HepG2 (cell line): ENCODE data around the gene CDH13. TPM values are rescaled to one million over a fixed set of nuclear protein-coding genes. Genes with fewer than 3 reads are reported as not detected.

Source experiments
- ATAC-seq: fragments of 200-7000 bp; cut with Tn5 transposase; 3 replicates; pipeline ENCODE4 v1.9.1; 2020; ENCODE audit warnings: mild to moderate bottlenecking, moderate library complexity
- BruUV-seq: library from RNA; stranded (reverse); fragments of 400-500 nt; replicated peaks from 2 replicates; lab custom pipeline; 2021; lab: Mats Ljungman, UMichigan
- CTCF ChIA-PET: fragments of 300-600 bp; formaldehyde crosslinking; extraction: SDS; loops from one replicate; lab custom pipeline; 2021; ENCODE audit warnings: low total read pairs, inconsistent platforms, low intra/inter-chr PET ratio; lab: Yijun Ruan, JAX
- POLR2A ChIA-PET: fragments of 350-600 bp; sonication (Branson Sonifier 250); formaldehyde crosslinking; loops from one replicate; lab custom pipeline; 2020; ENCODE audit warnings: antibody characterized with exemption, inconsistent platforms; lab: Yijun Ruan, JAX
- DNase-seq: peaks from one replicate; pipeline ENCODE4 v3.0.0-alpha.2; 2015; ENCODE audit warnings: low spot score
- FAIRE-seq: peaks from 3 replicates; lab custom pipeline; 2011; peaks lifted over from hg19 to GRCh38; lab: Jason Lieb, UNC
- H2AFZ ChIP-seq: one replicate; pipeline ENCODE4 v1.6.1; 2011; ENCODE audit warnings: low read length, inconsistent platforms
- H3K27ac ChIP-seq: fragments of 300-600 bp; 3 replicates; pipeline ENCODE4 v1.8.0; 2011; ENCODE audit warnings: mixed run types, mild to moderate bottlenecking, mixed read lengths, low read length, inconsistent platforms; ENCODE audit not compliant: insufficient read depth; ENCODE audit errors: extremely low read length
- H3K27me3 ChIP-seq, 2 experiments: fragments of 200-600 bp in 1 of 2; 2 replicates in 1 of 2; 3 replicates in 1 of 2; pipeline versions ENCODE4 v1.6.0 to v1.8.0; 2011; ENCODE audit warnings: low read length in 2 of 2, mild to moderate bottlenecking in 2 of 2, moderate library complexity in 2 of 2, inconsistent platforms in 1 of 2; ENCODE audit not compliant: insufficient read depth in 2 of 2, control insufficient read depth in 1 of 2
- H3K36me3 ChIP-seq, 2 experiments: fragments of 200-600 bp in 1 of 2; replicated peaks in 1 of 2; 2 replicates in 1 of 2; 3 replicates in 1 of 2; pipeline versions ENCODE4 v1.5.1 to v1.8.0; 2011; ENCODE audit warnings: low read length in 2 of 2, inconsistent platforms in 1 of 2; ENCODE audit not compliant: insufficient read depth in 2 of 2, control insufficient read depth in 1 of 2
- H3K4me1 ChIP-seq: 2 replicates; pipeline ENCODE4 v1.5.1; 2012; ENCODE audit warnings: low read length, inconsistent platforms; ENCODE audit not compliant: insufficient read depth
- H3K4me2 ChIP-seq: 2 replicates; pipeline ENCODE4 v1.6.0; 2011; ENCODE audit warnings: low read depth, low read length, inconsistent platforms
- H3K4me3 ChIP-seq, 3 experiments: fragments of 200-600 bp in 1 of 3; sonication (generic), shearing (Covaris generic) in 1 of 3; replicated peaks in 1 of 3; 2 replicates each; pipeline ENCODE4 v1.5.1; 2011 to 2016; ENCODE audit warnings: low read length in 3 of 3, inconsistent platforms in 2 of 3, low read depth in 2 of 3, mild to moderate bottlenecking in 2 of 3, control low read depth in 1 of 3, mixed read lengths in 1 of 3; ENCODE audit not compliant: insufficient read depth in 1 of 3
- H3K79me2 ChIP-seq: one replicate; pipeline ENCODE4 v1.6.1; 2011; ENCODE audit warnings: low read length, inconsistent platforms; ENCODE audit not compliant: insufficient read depth
- H3K9ac ChIP-seq: 2 replicates; pipeline ENCODE4 v1.6.0; 2011; ENCODE audit warnings: mild to moderate bottlenecking, low read depth, low read length, inconsistent platforms; ENCODE audit not compliant: insufficient read depth
- H3K9me3 ChIP-seq: 2 replicates; pipeline ENCODE4 v1.5.1; 2012; ENCODE audit warnings: mild to moderate bottlenecking, low read length
- H4K20me1 ChIP-seq: 2 replicates; pipeline ENCODE4 v1.6.0; 2011; ENCODE audit warnings: inconsistent platforms, mild to moderate bottlenecking, low read length, moderate library complexity; ENCODE audit not compliant: insufficient read depth
- DNMT1 ChIP-seq: sonication (generic); formaldehyde crosslinking; IDR thresholded peaks from 2 replicates; pipeline ENCODE4 v1.5.1; 2020; ENCODE audit warnings: mild to moderate bottlenecking, missing genetic modification reagents
- ELF3 ChIP-seq: IDR thresholded peaks from 2 replicates; pipeline ENCODE4 v1.6.1; 2016; ENCODE audit warnings: missing genetic modification reagents, missing compliant biosample characterization
- GABPA ChIP-seq, 2 experiments: IDR thresholded peaks; 2 replicates each; pipeline ENCODE4 v1.6.1; 2011 to 2016; ENCODE audit warnings: low read depth in 2 of 2, low read length in 1 of 2, missing biosample characterization in 1 of 2, missing genetic modification characterization in 1 of 2
- GZF1 ChIP-seq: sonication (generic); formaldehyde crosslinking; IDR thresholded peaks from 2 replicates; pipeline ENCODE4 v1.5.1; 2020; ENCODE audit warnings: mild to moderate bottlenecking, missing genetic modification reagents
- KDM5A ChIP-seq: fragments of 200-600 bp; sonication (generic); IDR thresholded peaks from 2 replicates; pipeline ENCODE4 v1.7.0; 2018; ENCODE audit warnings: antibody characterized with exemption, mild to moderate bottlenecking, low read length, borderline replicate concordance
- MTA3 ChIP-seq: sonication (generic); formaldehyde crosslinking; IDR thresholded peaks from 2 replicates; pipeline ENCODE4 v1.4.0; 2020; ENCODE audit warnings: missing genetic modification reagents
- MZF1 ChIP-seq: sonication (generic); formaldehyde crosslinking; IDR thresholded peaks from 2 replicates; pipeline ENCODE4 v1.8.1; 2023; ENCODE audit warnings: mild to moderate bottlenecking, missing genetic modification reagents, borderline replicate concordance
- ONECUT2 ChIP-seq: sonication (generic); formaldehyde crosslinking; IDR thresholded peaks from 2 replicates; pipeline ENCODE4 v1.4.0; 2020; ENCODE audit warnings: missing genetic modification reagents
- PHF21A ChIP-seq: sonication (generic); formaldehyde crosslinking; IDR thresholded peaks from 2 replicates; pipeline ENCODE4 v1.5.0; 2020; ENCODE audit warnings: mild to moderate bottlenecking, missing genetic modification reagents
- PHF5A ChIP-seq: IDR thresholded peaks from one replicate; pipeline ENCODE4 v1.6.1; 2018; ENCODE audit warnings: low read depth, missing genetic modification reagents; ENCODE audit not compliant: unreplicated experiment
- POGK ChIP-seq: sonication (generic); formaldehyde crosslinking; conservative IDR thresholded peaks from 2 replicates; pipeline ENCODE4 v1.8.0; 2022; ENCODE audit warnings: mild to moderate bottlenecking, moderate library complexity, missing genetic modification reagents
- POGZ ChIP-seq: sonication (generic); formaldehyde crosslinking; IDR thresholded peaks from 2 replicates; pipeline ENCODE4 v1.4.0; 2020; ENCODE audit warnings: mild to moderate bottlenecking, missing genetic modification reagents
- SP1 ChIP-seq, 2 experiments: fragments of 450-650 bp in 1 of 2; sonication (generic) in 1 of 2; formaldehyde crosslinking in 1 of 2; IDR thresholded peaks; 2 replicates each; pipeline versions ENCODE4 v1.4.0 to v1.6.1; 2016 to 2020; ENCODE audit warnings: missing genetic modification reagents in 1 of 2
- TBX2 ChIP-seq: sonication (generic); formaldehyde crosslinking; IDR thresholded peaks from 2 replicates; pipeline ENCODE4 v1.5.0; 2020; ENCODE audit warnings: missing genetic modification reagents, mild to moderate bottlenecking, borderline replicate concordance
- TFDP1 ChIP-seq: IDR thresholded peaks from 2 replicates; pipeline ENCODE4 v1.6.1; 2016; ENCODE audit warnings: missing compliant biosample characterization, missing genetic modification reagents, borderline replicate concordance
- ZFY ChIP-seq: sonication (generic); formaldehyde crosslinking; IDR thresholded peaks from 2 replicates; pipeline ENCODE4 v1.4.0; 2020; ENCODE audit warnings: missing genetic modification reagents
- ZNF468 ChIP-seq: sonication (generic); formaldehyde crosslinking; IDR thresholded peaks from 2 replicates; pipeline ENCODE4 v1.8.0; 2022; ENCODE audit warnings: mild to moderate bottlenecking, moderate library complexity, missing genetic modification reagents
- ZNF781 ChIP-seq: sonication (generic); formaldehyde crosslinking; IDR thresholded peaks from 2 replicates; pipeline ENCODE4 v1.5.1; 2020; ENCODE audit warnings: borderline replicate concordance, mild to moderate bottlenecking, missing genetic modification reagents; ENCODE audit errors: not compliant biosample characterization
- WGBS: methylation state at CpG from one replicate; pipeline ENCODE4 v1.1.6; 2017; ENCODE audit warnings: low lambda C conversion rate; 5-methylcytosine and 5-hydroxymethylcytosine counted together
- in situ Hi-C: cut with HindIII; loops from 2 replicates; pipeline ENCODE4 v1.10.0; 2017; ENCODE audit warnings: low pct_unique_long_range_greater_than_20kb; ENCODE audit not compliant: extremely low pct_ligation_motif_present
- intact Hi-C: fragments of 100-400 bp; cut with micrococcal nuclease; formaldehyde crosslinking; loops from one replicate; pipeline ENCODE4 v1.10.0; 2022; ENCODE audit not compliant: unreplicated experiment
- polyA plus RNA-seq, 8 experiments: library from polyadenylated mRNA; depleted of rRNA in 3 of 8; stranded (reverse) in 7 of 8; unstranded in 1 of 8; fragments of >200 nt; fragmentation: Illumina TruSeq in 4 of 8; extraction: Trizol in 4 of 8; gene quantifications; 2 replicates each; pipeline versions ENCODE4 v1.2.1 to v1.2.3, GENCODE V29; 2011 to 2016; ENCODE audit warnings: low read depth in 4 of 8, missing spikeins in 1 of 8, mixed read lengths in 1 of 8; ENCODE audit not compliant: insufficient read depth in 1 of 8
- total RNA-seq, 5 experiments: library from RNA; depleted of rRNA; stranded (reverse); fragments of >200 nt; fragmentation: Illumina TruSeq; extraction: Trizol; gene quantifications; 2 replicates each; pipeline ENCODE4 v1.2.3, GENCODE V29; 2016; ENCODE audit warnings: low read depth in 1 of 5

CDH13 gene
- total and polyA plus RNA-seq, 2 of the 13 experiments (the other 11 are each of a cell fraction or from before 2014, with no cell fraction given), result not detected

- no peaks in the 10 kb centered on the region for H3K27me3 ChIP-seq
- H4K20me1 ChIP-seq, result no peaks in the 10 kb centered on the region
- in situ Hi-C loops (no loop called here), intact Hi-C loops (no loop called here)
- no peaks in the 10 kb centered on the region for H3K4me1 ChIP-seq
- WGBS, result 2% methylated on average over 3 of the region's 3 CpGs
- H3K9ac ChIP-seq, result no peak overlapping the region
- ChIA-PET CTCF (no interaction called here), POLR2A (no interaction called here)
- no peak overlapping the region for H3K27ac ChIP-seq
- BruUV-seq, result no TSS peak
- TF ChIP-seq MTA3 (CRISPR knock-in tag), result no peak
- TF ChIP-seq PHF21A (CRISPR knock-in tag), result no peak
- no peak for TF ChIP-seq ELF3 (CRISPR knock-in tag)
- TF ChIP-seq GZF1 (CRISPR knock-in tag), result no peak
- no peak for TF ChIP-seq ZFY (CRISPR knock-in tag)
- no peak overlapping the region for H3K4me2 ChIP-seq
- no peaks in the 10 kb centered on the region for H3K79me2 ChIP-seq
- H3K9me3 ChIP-seq, result no peaks in the 10 kb centered on the region
- ATAC-seq, result no peak
- no peaks in the 10 kb centered on the region for H3K36me3 ChIP-seq
- DNase-seq, result no peak
- H2AFZ ChIP-seq, result no peak overlapping the region
- no peak overlapping the region for H3K4me3 ChIP-seq
- no peak for FAIRE-seq
Observed at GRCh38 chr16:82807311-82807710, 180.5 kb downstream of the CDH13 start.

- intact Hi-C loops, result no loop called here
- H3K79me2 ChIP-seq, result no peaks in the 10 kb centered on the region
- no peak overlapping the region for H3K4me3 ChIP-seq
- H3K36me3 ChIP-seq, result no peaks in the 10 kb centered on the region
- ChIA-PET CTCF (no interaction called here), POLR2A (no interaction called here)
- WGBS, result 2% methylated on average over 1 of the region's 1 CpG
- no peaks in the 10 kb centered on the region for H4K20me1 ChIP-seq
- H3K4me2 ChIP-seq, result no peak overlapping the region
- no peaks in the 10 kb centered on the region for H3K27me3 ChIP-seq
- in situ Hi-C loops, result no loop called here
- no peak overlapping the region for H3K27ac ChIP-seq
- no peak overlapping the region for H3K9ac ChIP-seq
- H3K9me3 ChIP-seq, result no peaks in the 10 kb centered on the region
- BruUV-seq, result no TSS peak
- ATAC-seq (no peak), FAIRE-seq (no peak), DNase-seq (no peak)
- no peak overlapping the region for H2AFZ ChIP-seq
- H3K4me1 ChIP-seq, result no peaks in the 10 kb centered on the region
- no peak for TF ChIP-seq TBX2
- TF ChIP-seq SP1 (IDR thresholded peaks at IDR 0.05), result no peak
- no peak for TF ChIP-seq SP1 (CRISPR knock-in tag; IDR thresholded peaks at IDR 0.05)
- no peak for TF ChIP-seq ZNF468 (CRISPR knock-in tag)
- no peak for TF ChIP-seq GABPA (IDR thresholded peaks at IDR 0.05; ENCODE audit: low read depth, low read length)
- no peak for TF ChIP-seq GABPA (CRISPR knock-in tag; IDR thresholded peaks at IDR 0.05; ENCODE audit: low read depth)
- no peak for TF ChIP-seq KDM5A
- no peak for TF ChIP-seq PHF5A
- no peak for TF ChIP-seq MZF1 (CRISPR knock-in tag)
- no peak for TF ChIP-seq TFDP1
- no peak for TF ChIP-seq POGZ (CRISPR knock-in tag)
- no peak for TF ChIP-seq ONECUT2
- TF ChIP-seq POGK, result no peak
- no peak for TF ChIP-seq DNMT1
- no peak for TF ChIP-seq ZNF781 (CRISPR knock-in tag)
Observed at GRCh38 chr16:82808036-82808435, 181.3 kb downstream of the CDH13 start.
